Panc1 (cell line): ENCODE measurements around the gene PPCS.

Experiments used
- CTCF ChIP-seq: fragments of 450-650 bp; IDR thresholded peaks from 2 replicates; pipeline ENCODE4 v1.5.1; 2017; ENCODE audit warnings: mild to moderate bottlenecking
- SIN3A ChIP-seq: IDR thresholded peaks from 2 replicates; pipeline ENCODE4 v1.6.1; 2012; ENCODE audit warnings: low read depth, mild to moderate bottlenecking, low read length, moderate library complexity, borderline replicate concordance; ENCODE audit not compliant: insufficient read depth

- TF ChIP-seq CTCF: no peak
- TF ChIP-seq SIN3A: no peak
Measured at GRCh38 chr1:42506576-42506975, 50.2 kb downstream of the PPCS start.
